Upper lobe of left lung (tissue), 6 donors: Measurements from ENCODE around the gene DBNDD2. TPM values are rescaled to one million over a fixed set of nuclear protein-coding genes. Genes with fewer than 3 reads are reported as not detected.

Experiments
- ATAC-seq, 2 donors: fragments of 200-7000 bp; cut with Tn5 transposase; one replicate each; pipeline ENCODE4 v1.9.1; 2022; ENCODE audit warnings: mild to moderate bottlenecking in 2 of 2, moderate library complexity in 2 of 2; ENCODE audit not compliant: low FRiP score in 2 of 2
- DNase-seq, 2 donors: peaks; one replicate each; pipeline ENCODE4 v3.0.0-alpha.2; 2019 to 2020
- H3K27ac ChIP-seq, 4 donors: fragments of 200-600 bp; sonication (generic); one replicate each; pipeline ENCODE4 v1.5.1; 2016 to 2019
- H3K27me3 ChIP-seq, 4 donors: fragments of 200-600 bp; sonication (generic); one replicate each; pipeline ENCODE4 v1.5.1; 2017 to 2019
- H3K36me3 ChIP-seq, 4 donors: fragments of 200-600 bp; sonication (generic); one replicate each; pipeline ENCODE4 v1.5.1; 2016 to 2019
- H3K4me1 ChIP-seq, 4 donors: fragments of 200-600 bp; sonication (generic); one replicate each; pipeline ENCODE4 v1.5.1; 2018 to 2019
- H3K4me3 ChIP-seq, 4 donors: fragments of 200-600 bp; sonication (generic); one replicate each; pipeline ENCODE4 v1.5.1; 2017 to 2019; ENCODE audit warnings: mild to moderate bottlenecking in 2 of 4, moderate library complexity in 1 of 4
- H3K9me3 ChIP-seq, 4 donors: fragments of 200-600 bp; sonication (generic); one replicate each; pipeline ENCODE4 v1.5.1; 2018 to 2019
- CTCF ChIP-seq, 6 experiments: fragments of 450-650 bp in 4 of 6; fragments of 200-600 bp in 2 of 6; sonication (generic) in 2 of 6; IDR thresholded peaks; one replicate each; pipeline ENCODE4 v1.5.1; 2016 to 2019; ENCODE audit warnings: antibody characterized with exemption in 6 of 6
- EP300 ChIP-seq, 4 donors: sonication (generic); formaldehyde crosslinking; IDR thresholded peaks; one replicate each; pipeline ENCODE4 v1.5.1; 2017; ENCODE audit warnings: antibody characterized with exemption in 4 of 4, control low read depth in 2 of 4
- POLR2A ChIP-seq, 4 donors: fragments of 450-650 bp; IDR thresholded peaks; one replicate each; pipeline ENCODE4 v1.5.1; 2016 to 2017; ENCODE audit warnings: antibody characterized with exemption in 4 of 4, mild to moderate bottlenecking in 2 of 4
- POLR2AphosphoS5 ChIP-seq, 2 donors: sonication (generic); formaldehyde crosslinking; IDR thresholded peaks; one replicate each; pipeline ENCODE4 v1.5.1; 2017; ENCODE audit warnings: antibody characterized with exemption in 2 of 2
- WGBS, 2 donors: methylation state at CpG; one replicate each; pipeline ENCODE4 v1.1.5; 2017 to 2018; 5-methylcytosine and 5-hydroxymethylcytosine counted together
- total RNA-seq, 6 donors: library from RNA; depleted of rRNA in 4 of 6; stranded (reverse); fragments of >200 nt in 4 of 6; gene quantifications; one replicate each; pipeline versions ENCODE4 v1.1.0 to v1.2.1, GENCODE V29; 2016 to 2021
- donor health status: DM: no; HTN: no; CAD: no; lungs with moderate emphysema.
- donor health status: DM: no; HTN: yes; CAD: no; lungs with severe emphysema.

The DBNDD2 gene
- total RNA-seq, 6 donors from 2014 or later = 30.4 to 75.4 (median 52.8) TPM

- no peaks in the 10 kb centered on the region for H3K4me1 ChIP-seq
Observed at GRCh38 chr20:45426320-45427016, 18.4 kb downstream of the DBNDD2 start.

GRCh38 chr20:45427236-45428149 is 19.4 kb downstream of the DBNDD2 start:
- peak; percentile 32 to 39 for ATAC-seq
- Histone ChIP-seq H3K27ac (no peak overlapping the region), H3K4me1 (no peaks in the 10 kb centered on the region), H3K27me3 (no peaks in the 10 kb centered on the region), H3K9me3 (no peaks in the 10 kb centered on the region), H3K4me3 (no peak overlapping the region), H3K36me3 (peaks cover 16 to 43% (median 33%) of the 10 kb centered on the region in 4 donors)
- no peak for DNase-seq
- TF ChIP-seq CTCF (IDR thresholded peaks at IDR 0.05) (no peak), POLR2A (IDR thresholded peaks at IDR 0.05) (no peak), EP300 (IDR thresholded peaks at IDR 0.05) (no peak), POLR2AphosphoS5 (IDR thresholded peaks at IDR 0.05) (no peak)
- WGBS, 2 donors = 76 to 79% methylated on average over 14 of the region's 14 CpGs

More at GRCh38 chr20:45426320-45427016, 18.4 kb downstream of the DBNDD2 start:
- H3K27ac ChIP-seq = no peak overlapping the region
- TF ChIP-seq CTCF (IDR thresholded peaks at IDR 0.05) (no peak), POLR2A (IDR thresholded peaks at IDR 0.05) (no peak), POLR2AphosphoS5 (IDR thresholded peaks at IDR 0.05) (no peak), EP300 (IDR thresholded peaks at IDR 0.05) (no peak)
- 86 to 94% methylated on average over 5 of the region's 5 CpGs for WGBS, 2 donors
- no peak for DNase-seq
- no peaks in the 10 kb centered on the region for H3K9me3 ChIP-seq
- H3K4me3 ChIP-seq = no peak overlapping the region
- peaks cover 19 to 53% (median 42%) of the 10 kb centered on the region in 4 donors for H3K36me3 ChIP-seq
- H3K27me3 ChIP-seq = no peaks in the 10 kb centered on the region
- peak in 1 of 2 donors; percentile 36 for ATAC-seq

GRCh38 chr20:45429618-45430017 is 21.5 kb downstream of the DBNDD2 start:
- Histone ChIP-seq H3K27ac (no peak overlapping the region), H3K4me1 (no peaks in the 10 kb centered on the region), H3K27me3 (no peaks in the 10 kb centered on the region), H3K9me3 (no peaks in the 10 kb centered on the region), H3K4me3 (no peak overlapping the region), H3K36me3 (peaks cover 11 to 23% (median 19%) of the 10 kb centered on the region in 4 donors)
- no peak for ATAC-seq
- no peak for TF ChIP-seq POLR2AphosphoS5 (IDR thresholded peaks at IDR 0.05)
- no peak for TF ChIP-seq POLR2A (IDR thresholded peaks at IDR 0.05)
- DNase-seq = no peak
- 84 to 88% methylated on average over 2 of the region's 2 CpGs for WGBS, 2 donors

GRCh38 chr20:45432294-45432693 is 24.2 kb downstream of the DBNDD2 start:
- Histone ChIP-seq H3K36me3 (peaks cover 0 to 2% (median 0%) of the 10 kb centered on the region in 4 donors), H3K4me3 (no peak overlapping the region), H3K9me3 (no peaks in the 10 kb centered on the region), H3K27ac (no peak overlapping the region), H3K27me3 (no peaks in the 10 kb centered on the region), H3K4me1 (peaks cover 0 to 12% (median 3%) of the 10 kb centered on the region in 4 donors)
- no peak for TF ChIP-seq EP300 (IDR thresholded peaks at IDR 0.05)
- no peak for TF ChIP-seq POLR2AphosphoS5 (IDR thresholded peaks at IDR 0.05)
- TF ChIP-seq CTCF (IDR thresholded peaks at IDR 0.05) = no peak
- TF ChIP-seq POLR2A (IDR thresholded peaks at IDR 0.05) = no peak
- ATAC-seq (no peak), DNase-seq (no peak)
- WGBS, 2 donors = 52 to 57% methylated on average over 5 of the region's 5 CpGs

- Histone ChIP-seq H3K4me1 (peaks cover 0 to 12% (median 4%) of the 10 kb centered on the region in 4 donors), H3K9me3 (no peaks in the 10 kb centered on the region), H3K36me3 (no peaks in the 10 kb centered on the region), H3K27me3 (no peaks in the 10 kb centered on the region), H3K4me3 (no peak overlapping the region), H3K27ac (no peak overlapping the region)
- ATAC-seq = no peak
- WGBS, 2 donors = 68 to 75% methylated on average over 3 of the region's 3 CpGs
- DNase-seq = no peak
- TF ChIP-seq EP300 (IDR thresholded peaks at IDR 0.05) (no peak), CTCF (IDR thresholded peaks at IDR 0.05) (no peak), POLR2A (IDR thresholded peaks at IDR 0.05) (no peak), POLR2AphosphoS5 (IDR thresholded peaks at IDR 0.05) (peak in 1 of 2 donors; percentile 24)
Observed at GRCh38 chr20:45433316-45433715, 25.2 kb downstream of the DBNDD2 start.
